GM12865 (cell line): Measurements from ENCODE around the gene NAMPT.

Source experiments
- DNase-seq: peaks from one replicate; pipeline ENCODE4 v3.0.0; 2010; ENCODE audit warnings: low read depth
- H3K4me3 ChIP-seq: 2 replicates; pipeline ENCODE4 v1.5.1; 2011; ENCODE audit warnings: mild to moderate bottlenecking, low read depth, low read length, control low read depth
- CTCF ChIP-seq: IDR thresholded peaks from 2 replicates; pipeline ENCODE4 v1.5.1; 2011; ENCODE audit warnings: low read length, control low read depth, low read depth, inconsistent platforms; ENCODE audit not compliant: insufficient read depth; ENCODE audit errors: missing control alignments

NAMPT gene

GRCh38 chr7:106284714-106285050 is at the start of gene NAMPT:
Gene NAMPT, minus strand, starts transcription at chr7:106284983. Its CDS starts 99 bp downstream, at chr7:106284884.
- TF ChIP-seq CTCF, result no peak
- DNase-seq, result no peak
- peak within 1 kb of the TSS; percentile 94 for H3K4me3 ChIP-seq

- no peak for DNase-seq
- no peak for TF ChIP-seq CTCF
- H3K4me3 ChIP-seq, result no peak overlapping the region
Measured at GRCh38 chr7:106332201-106332600, 47.4 kb upstream of the NAMPT start.

- TF ChIP-seq CTCF, result no peak
- no peak for DNase-seq
Measured at GRCh38 chr7:106331441-106332175, 46.8 kb upstream of the NAMPT start.

GRCh38 chr7:106329971-106330733 is 45.4 kb upstream of the NAMPT start:
- no peak for TF ChIP-seq CTCF
- no peak for DNase-seq

More at GRCh38 chr7:106331441-106332175, 46.8 kb upstream of the NAMPT start:
- no peak overlapping the region for H3K4me3 ChIP-seq

GRCh38 chr7:106329408-106329807 is 44.6 kb upstream of the NAMPT start:
- TF ChIP-seq CTCF, result no peak
- H3K4me3 ChIP-seq, result no peak overlapping the region
- DNase-seq, result no peak

More at GRCh38 chr7:106329971-106330733, 45.4 kb upstream of the NAMPT start:
- H3K4me3 ChIP-seq, result no peak overlapping the region

GRCh38 chr7:106327538-106328481 is 43.0 kb upstream of the NAMPT start:
- no peak for DNase-seq
- no peak for TF ChIP-seq CTCF
- H3K4me3 ChIP-seq, result no peak overlapping the region
